Liver (tissue), 9 donors: ENCODE results near the gene IL24. TPM values are rescaled to one million over a fixed set of nuclear protein-coding genes. Genes with fewer than 3 reads are reported as not detected.

Experiments used
- DNase-seq: peaks from one replicate; pipeline ENCODE4 v3.0.0-alpha.2; 2017; ENCODE audit warnings: low spot score
- H3K27ac ChIP-seq, 2 donors: one replicate each; pipeline ENCODE4 v1.7.0; 2013; ENCODE audit warnings: inconsistent platforms in 2 of 2, low read length in 2 of 2, control low read depth in 1 of 2, low read depth in 1 of 2, mild to moderate bottlenecking in 1 of 2
- H3K27me3 ChIP-seq, 4 donors: one replicate each; pipeline versions ENCODE4 v1.6.1 to v1.7.0; 2013; ENCODE audit warnings: low read length in 3 of 4, inconsistent platforms in 1 of 4, mild to moderate bottlenecking in 1 of 4, moderate library complexity in 1 of 4; ENCODE audit not compliant: control insufficient read depth in 4 of 4, insufficient read depth in 4 of 4
- H3K36me3 ChIP-seq, 4 donors: one replicate each; pipeline versions ENCODE4 v1.6.1 to v1.7.0; 2013; ENCODE audit warnings: low read length in 3 of 4, mild to moderate bottlenecking in 3 of 4, low read depth in 1 of 4, moderate library complexity in 1 of 4; ENCODE audit not compliant: control insufficient read depth in 4 of 4, insufficient read depth in 3 of 4
- H3K4me1 ChIP-seq, 4 donors: one replicate each; pipeline versions ENCODE4 v1.6.1 to v1.7.0; 2013; ENCODE audit warnings: low read length in 3 of 4, mild to moderate bottlenecking in 3 of 4, moderate library complexity in 1 of 4; ENCODE audit not compliant: control insufficient read depth in 4 of 4, insufficient read depth in 4 of 4
- H3K4me3 ChIP-seq, 3 donors: one replicate each; pipeline versions ENCODE4 v1.6.1 to v1.7.0; 2013; ENCODE audit warnings: low read length in 3 of 3, control low read depth in 1 of 3, low read depth in 1 of 3, mild to moderate bottlenecking in 1 of 3
- H3K9ac ChIP-seq, 2 donors: one replicate each; pipeline ENCODE4 v1.7.0; 2013; ENCODE audit warnings: low read length in 2 of 2, mild to moderate bottlenecking in 2 of 2, moderate library complexity in 2 of 2, control low read depth in 1 of 2, low read depth in 1 of 2
- H3K9me3 ChIP-seq, 4 donors: one replicate each; pipeline versions ENCODE4 v1.6.1 to v1.7.0; 2013; ENCODE audit warnings: low read length in 3 of 4; ENCODE audit not compliant: control insufficient read depth in 4 of 4
- EGR1 ChIP-seq, 2 donors: IDR thresholded peaks; 2 replicates each; pipeline ENCODE4 v1.6.1; 2016 to 2018; ENCODE audit warnings: antibody characterized with exemption in 2 of 2, low read depth in 2 of 2
- FOXA1 ChIP-seq: IDR thresholded peaks from 2 replicates; pipeline ENCODE4 v1.6.1; 2016; ENCODE audit warnings: antibody characterized with exemption
- FOXA2 ChIP-seq: IDR thresholded peaks from 2 replicates; pipeline ENCODE4 v1.6.1; 2016; ENCODE audit warnings: antibody characterized with exemption
- GABPA ChIP-seq, 2 donors: IDR thresholded peaks in 1 of 2; conservative IDR thresholded peaks in 1 of 2; 2 replicates each; pipeline ENCODE4 v1.6.1; 2016; ENCODE audit warnings: antibody characterized with exemption in 2 of 2, mild to moderate bottlenecking in 1 of 2, moderate library complexity in 1 of 2
- HNF4A ChIP-seq, 2 donors: conservative IDR thresholded peaks; 2 replicates each; pipeline ENCODE4 v1.6.1; 2016; ENCODE audit warnings: antibody characterized with exemption in 2 of 2, mild to moderate bottlenecking in 2 of 2
- HNF4G ChIP-seq: IDR thresholded peaks from 2 replicates; pipeline ENCODE4 v1.6.1; 2016; ENCODE audit warnings: antibody characterized with exemption
- JUND ChIP-seq, 2 donors: IDR thresholded peaks; 2 replicates each; pipeline ENCODE4 v1.6.1; 2016; ENCODE audit warnings: antibody characterized with exemption in 2 of 2
- NR2F2 ChIP-seq: IDR thresholded peaks from 2 replicates; pipeline ENCODE4 v1.6.1; 2016; ENCODE audit warnings: antibody characterized with exemption
- RAD21 ChIP-seq, 2 donors: IDR thresholded peaks; 2 replicates each; pipeline ENCODE4 v1.6.1; 2016; ENCODE audit warnings: antibody characterized with exemption in 2 of 2, mild to moderate bottlenecking in 2 of 2
- RXRA ChIP-seq, 2 donors: IDR thresholded peaks; 2 replicates each; pipeline ENCODE4 v1.6.1; 2017 to 2018; ENCODE audit warnings: antibody characterized with exemption in 2 of 2, mild to moderate bottlenecking in 1 of 2
- SP1 ChIP-seq: IDR thresholded peaks from 2 replicates; pipeline ENCODE4 v1.6.1; 2018; ENCODE audit warnings: antibody characterized with exemption, mild to moderate bottlenecking
- TAF1 ChIP-seq: conservative IDR thresholded peaks from 2 replicates; pipeline ENCODE4 v1.6.1; 2016; ENCODE audit warnings: antibody characterized with exemption, mild to moderate bottlenecking
- YY1 ChIP-seq: IDR thresholded peaks from 2 replicates; pipeline ENCODE4 v1.6.1; 2016; ENCODE audit warnings: antibody characterized with exemption, mild to moderate bottlenecking
- WGBS: extraction: QIAGEN DNeasy Blood & Tissue Kit; methylation state at CpG from one replicate; pipeline ENCODE4 v1.1.7; 2013; 5-methylcytosine and 5-hydroxymethylcytosine counted together
- polyA plus RNA-seq, 2 donors: library from polyadenylated mRNA; stranded (reverse) in 1 of 2; unstranded in 1 of 2; fragments of 200-250 nt in 1 of 2; fragments of >200 nt in 1 of 2; fragmentation: Nextera tagmentation in 1 of 2; extraction: Ambion mirVana in 1 of 2; gene quantifications; one replicate each; pipeline versions ENCODE4 v1.2.1 to v1.2.3, GENCODE V29; 2013 to 2015
- total RNA-seq, 2 donors: library from RNA; depleted of rRNA; stranded (reverse); fragments of >200 nt; gene quantifications; one replicate each; pipeline ENCODE4 v1.2.3, GENCODE V29; 2014
- TF ChIP-seq, protein P1 (sequence below): IDR thresholded peaks from 2 replicates; pipeline ENCODE4 v1.6.1; 2016; ENCODE audit warnings: antibody characterized with exemption
- TF ChIP-seq, protein P2 (sequence below): IDR thresholded peaks from 2 replicates; pipeline ENCODE4 v1.6.1; 2016; ENCODE audit warnings: antibody characterized with exemption
- TF ChIP-seq, protein P3 (sequence below): fragments of 150-350 bp; IDR thresholded peaks from 2 replicates; pipeline ENCODE4 v1.5.1; 2017; ENCODE audit warnings: improper control_type of control experiment, low read depth, low read length; ENCODE audit not compliant: missing input control
- TF ChIP-seq, protein P4 (sequence below): IDR thresholded peaks from 2 replicates; pipeline ENCODE4 v1.6.1; 2016; ENCODE audit warnings: antibody characterized with exemption
- TF ChIP-seq, protein P5 (sequence below): IDR thresholded peaks from 2 replicates; pipeline ENCODE4 v1.6.1; 2016; ENCODE audit warnings: antibody characterized with exemption, mild to moderate bottlenecking
- donor health status: healthy.
- donor health status: healthy.
- donor health status: healthy.
- donor health status: healthy.
- donor health status: healthy.

IL24 gene
- total and polyA plus RNA-seq, 4 donors = 0.13 TPM; not detected in 3

DNA sequence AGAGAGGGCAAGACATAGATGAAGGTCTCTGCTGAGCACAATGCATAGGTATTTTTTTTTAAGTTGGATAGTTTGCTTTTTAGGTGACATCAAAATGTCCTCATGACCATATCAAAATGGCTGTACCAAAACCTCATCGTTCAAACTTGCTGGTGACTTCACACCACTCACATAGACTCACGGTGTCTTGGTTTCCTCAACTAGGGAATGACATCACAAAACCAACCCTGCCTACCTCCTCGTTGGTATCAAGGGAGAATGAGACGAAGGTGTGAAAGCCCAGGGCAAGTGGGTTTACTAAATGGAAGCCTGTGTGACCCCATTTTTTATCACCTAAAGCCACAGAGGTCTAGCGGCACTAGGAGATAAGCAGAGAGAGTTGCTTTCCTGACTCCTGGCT lies 47.5 kb downstream of the IL24 start:
- Histone ChIP-seq H3K27me3 (no peaks in the 10 kb centered on the region), H3K9me3 (no peaks in the 10 kb centered on the region), H3K4me1 (peaks cover 5 to 52% (median 30%) of the 10 kb centered on the region in 4 donors), H3K4me3 (no peak overlapping the region), H3K36me3 (no peaks in the 10 kb centered on the region), H3K27ac (no peak overlapping the region), H3K9ac (no peak overlapping the region)
- TF ChIP-seq RXRA (IDR thresholded peaks at IDR 0.05) = no peak
- TF ChIP-seq HNF4A (conservative IDR thresholded peaks at IDR 0.05) = no peak
- no peak for TF ChIP-seq TAF1
- TF ChIP-seq, protein P1, sequence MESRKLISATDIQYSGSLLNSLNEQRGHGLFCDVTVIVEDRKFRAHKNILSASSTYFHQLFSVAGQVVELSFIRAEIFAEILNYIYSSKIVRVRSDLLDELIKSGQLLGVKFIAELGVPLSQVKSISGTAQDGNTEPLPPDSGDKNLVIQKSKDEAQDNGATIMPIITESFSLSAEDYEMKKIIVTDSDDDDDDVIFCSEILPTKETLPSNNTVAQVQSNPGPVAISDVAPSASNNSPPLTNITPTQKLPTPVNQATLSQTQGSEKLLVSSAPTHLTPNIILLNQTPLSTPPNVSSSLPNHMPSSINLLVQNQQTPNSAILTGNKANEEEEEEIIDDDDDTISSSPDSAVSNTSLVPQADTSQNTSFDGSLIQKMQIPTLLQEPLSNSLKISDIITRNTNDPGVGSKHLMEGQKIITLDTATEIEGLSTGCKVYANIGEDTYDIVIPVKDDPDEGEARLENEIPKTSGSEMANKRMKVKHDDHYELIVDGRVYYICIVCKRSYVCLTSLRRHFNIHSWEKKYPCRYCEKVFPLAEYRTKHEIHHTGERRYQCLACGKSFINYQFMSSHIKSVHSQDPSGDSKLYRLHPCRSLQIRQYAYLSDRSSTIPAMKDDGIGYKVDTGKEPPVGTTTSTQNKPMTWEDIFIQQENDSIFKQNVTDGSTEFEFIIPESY = no peak
- TF ChIP-seq, protein P2, sequence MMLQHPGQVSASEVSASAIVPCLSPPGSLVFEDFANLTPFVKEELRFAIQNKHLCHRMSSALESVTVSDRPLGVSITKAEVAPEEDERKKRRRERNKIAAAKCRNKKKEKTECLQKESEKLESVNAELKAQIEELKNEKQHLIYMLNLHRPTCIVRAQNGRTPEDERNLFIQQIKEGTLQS = no peak
- TF ChIP-seq HNF4G = no peak
- no peak for TF ChIP-seq EGR1 (IDR thresholded peaks at IDR 0.05; ENCODE audit: low read depth in 2 of 2)
- TF ChIP-seq, protein P3, sequence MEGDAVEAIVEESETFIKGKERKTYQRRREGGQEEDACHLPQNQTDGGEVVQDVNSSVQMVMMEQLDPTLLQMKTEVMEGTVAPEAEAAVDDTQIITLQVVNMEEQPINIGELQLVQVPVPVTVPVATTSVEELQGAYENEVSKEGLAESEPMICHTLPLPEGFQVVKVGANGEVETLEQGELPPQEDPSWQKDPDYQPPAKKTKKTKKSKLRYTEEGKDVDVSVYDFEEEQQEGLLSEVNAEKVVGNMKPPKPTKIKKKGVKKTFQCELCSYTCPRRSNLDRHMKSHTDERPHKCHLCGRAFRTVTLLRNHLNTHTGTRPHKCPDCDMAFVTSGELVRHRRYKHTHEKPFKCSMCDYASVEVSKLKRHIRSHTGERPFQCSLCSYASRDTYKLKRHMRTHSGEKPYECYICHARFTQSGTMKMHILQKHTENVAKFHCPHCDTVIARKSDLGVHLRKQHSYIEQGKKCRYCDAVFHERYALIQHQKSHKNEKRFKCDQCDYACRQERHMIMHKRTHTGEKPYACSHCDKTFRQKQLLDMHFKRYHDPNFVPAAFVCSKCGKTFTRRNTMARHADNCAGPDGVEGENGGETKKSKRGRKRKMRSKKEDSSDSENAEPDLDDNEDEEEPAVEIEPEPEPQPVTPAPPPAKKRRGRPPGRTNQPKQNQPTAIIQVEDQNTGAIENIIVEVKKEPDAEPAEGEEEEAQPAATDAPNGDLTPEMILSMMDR = no peak
- no peak for TF ChIP-seq FOXA1
- no peak for TF ChIP-seq GABPA (IDR thresholded peaks at IDR 0.05 in 1 of 2, conservative IDR thresholded peaks at IDR 0.05 in 1 of 2)
- no peak for TF ChIP-seq YY1
- TF ChIP-seq SP1 = no peak
- no peak for TF ChIP-seq NR2F2
- TF ChIP-seq JUND (IDR thresholded peaks at IDR 0.05) = no peak
- TF ChIP-seq, protein P4, sequence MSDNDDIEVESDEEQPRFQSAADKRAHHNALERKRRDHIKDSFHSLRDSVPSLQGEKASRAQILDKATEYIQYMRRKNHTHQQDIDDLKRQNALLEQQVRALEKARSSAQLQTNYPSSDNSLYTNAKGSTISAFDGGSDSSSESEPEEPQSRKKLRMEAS = no peak
- TF ChIP-seq FOXA2 = no peak
- TF ChIP-seq, protein P5, sequence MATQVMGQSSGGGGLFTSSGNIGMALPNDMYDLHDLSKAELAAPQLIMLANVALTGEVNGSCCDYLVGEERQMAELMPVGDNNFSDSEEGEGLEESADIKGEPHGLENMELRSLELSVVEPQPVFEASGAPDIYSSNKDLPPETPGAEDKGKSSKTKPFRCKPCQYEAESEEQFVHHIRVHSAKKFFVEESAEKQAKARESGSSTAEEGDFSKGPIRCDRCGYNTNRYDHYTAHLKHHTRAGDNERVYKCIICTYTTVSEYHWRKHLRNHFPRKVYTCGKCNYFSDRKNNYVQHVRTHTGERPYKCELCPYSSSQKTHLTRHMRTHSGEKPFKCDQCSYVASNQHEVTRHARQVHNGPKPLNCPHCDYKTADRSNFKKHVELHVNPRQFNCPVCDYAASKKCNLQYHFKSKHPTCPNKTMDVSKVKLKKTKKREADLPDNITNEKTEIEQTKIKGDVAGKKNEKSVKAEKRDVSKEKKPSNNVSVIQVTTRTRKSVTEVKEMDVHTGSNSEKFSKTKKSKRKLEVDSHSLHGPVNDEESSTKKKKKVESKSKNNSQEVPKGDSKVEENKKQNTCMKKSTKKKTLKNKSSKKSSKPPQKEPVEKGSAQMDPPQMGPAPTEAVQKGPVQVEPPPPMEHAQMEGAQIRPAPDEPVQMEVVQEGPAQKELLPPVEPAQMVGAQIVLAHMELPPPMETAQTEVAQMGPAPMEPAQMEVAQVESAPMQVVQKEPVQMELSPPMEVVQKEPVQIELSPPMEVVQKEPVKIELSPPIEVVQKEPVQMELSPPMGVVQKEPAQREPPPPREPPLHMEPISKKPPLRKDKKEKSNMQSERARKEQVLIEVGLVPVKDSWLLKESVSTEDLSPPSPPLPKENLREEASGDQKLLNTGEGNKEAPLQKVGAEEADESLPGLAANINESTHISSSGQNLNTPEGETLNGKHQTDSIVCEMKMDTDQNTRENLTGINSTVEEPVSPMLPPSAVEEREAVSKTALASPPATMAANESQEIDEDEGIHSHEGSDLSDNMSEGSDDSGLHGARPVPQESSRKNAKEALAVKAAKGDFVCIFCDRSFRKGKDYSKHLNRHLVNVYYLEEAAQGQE = no peak
- TF ChIP-seq RAD21 (IDR thresholded peaks at IDR 0.05) = no peak
- WGBS = 75% methylated on average over 5 of the region's 5 CpGs
- DNase-seq = no peak
